ENCODE data around the gene PRICKLE2.
A peak's percentile ranks its signal among the peaks of the same experiment; 100 is the strongest.

PRICKLE2 gene

DNA sequence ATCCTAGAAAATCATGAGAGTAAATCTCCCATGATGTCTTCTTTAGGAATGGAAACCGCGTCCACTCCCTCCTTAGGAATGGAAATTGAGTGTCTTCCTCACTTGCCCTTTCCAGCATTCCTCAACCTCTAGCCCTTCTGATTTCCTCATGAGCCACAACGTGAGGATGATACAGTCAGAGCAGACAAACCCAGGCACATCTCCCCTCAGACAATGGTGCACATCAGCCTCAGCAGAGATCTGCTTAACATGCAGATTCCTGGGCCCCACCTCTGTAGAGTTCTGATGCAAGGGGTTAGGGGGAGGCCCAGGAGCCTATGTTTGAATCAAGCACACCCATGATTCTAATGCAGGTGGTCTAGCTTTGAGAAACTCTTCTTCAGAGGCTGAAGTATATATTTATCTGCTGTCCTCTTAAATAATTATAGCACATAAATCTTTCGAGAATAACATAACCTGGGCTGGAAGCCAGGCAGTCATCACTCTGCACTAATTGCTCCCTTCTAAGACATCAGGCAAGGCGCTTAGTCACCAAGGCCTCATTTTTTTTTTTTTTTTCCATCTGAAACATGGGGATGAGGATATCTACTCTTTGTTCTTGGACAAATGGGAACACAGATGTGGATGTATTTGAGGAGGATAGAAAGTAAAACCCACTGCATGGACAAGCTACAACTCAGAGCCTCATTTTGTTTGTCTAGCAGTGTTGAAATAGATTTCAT lies 81.7 kb downstream of the PRICKLE2 start (continued):
- peak; percentile 57; the same call in 1 of the 2 replicates for TF ChIP-seq ZBTB17 (tag by site-specific recombination; IDR thresholded peaks at IDR 0.05)
- TF ChIP-seq, protein P1, sequence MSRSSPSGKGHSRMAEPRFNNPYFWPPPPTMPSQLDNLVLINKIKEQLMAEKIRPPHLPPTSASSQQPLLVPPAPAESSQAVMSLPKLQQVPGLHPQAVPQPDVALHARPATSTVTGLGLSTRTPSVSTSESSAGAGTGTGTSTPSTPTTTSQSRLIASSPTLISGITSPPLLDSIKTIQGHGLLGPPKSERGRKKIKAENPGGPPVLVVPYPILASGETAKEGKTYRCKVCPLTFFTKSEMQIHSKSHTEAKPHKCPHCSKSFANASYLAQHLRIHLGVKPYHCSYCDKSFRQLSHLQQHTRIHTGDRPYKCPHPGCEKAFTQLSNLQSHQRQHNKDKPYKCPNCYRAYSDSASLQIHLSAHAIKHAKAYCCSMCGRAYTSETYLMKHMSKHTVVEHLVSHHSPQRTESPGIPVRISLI (tag by site-specific recombination; IDR thresholded peaks at IDR 0.05): peak; percentile 85
- peak; percentile 53; the same call in 1 of the 2 replicates for TF ChIP-seq ZNF629 (tag by site-specific recombination; IDR thresholded peaks at IDR 0.05)
- no peak for TF ChIP-seq ZNF501 (tag by site-specific recombination; IDR thresholded peaks at IDR 0.05)
- no peak for TF ChIP-seq KLF16 (tag by site-specific recombination; IDR thresholded peaks at IDR 0.05)
- no peak for TF ChIP-seq SETDB1 (IDR thresholded peaks at IDR 0.05; ENCODE audit: insufficient read length, low read length)

DNA sequence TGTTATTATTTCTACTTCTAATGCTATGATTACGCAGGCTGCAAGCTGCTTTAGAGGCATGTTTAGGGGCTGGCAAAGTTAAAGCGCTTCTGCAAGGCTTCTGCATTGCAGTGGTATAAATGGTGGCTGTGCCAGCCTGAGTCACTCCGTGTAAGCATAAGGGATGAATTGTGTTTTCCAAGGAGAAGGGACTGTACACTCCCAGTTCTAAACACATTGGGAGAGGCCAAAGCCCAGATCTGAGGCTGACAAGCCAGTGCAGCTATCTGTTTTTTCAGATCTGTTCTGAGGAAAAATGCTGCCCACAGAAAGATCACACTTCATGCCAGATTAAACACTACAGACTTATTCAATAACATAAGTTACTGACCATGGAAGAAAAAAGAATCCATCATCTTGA lies 83.8 kb downstream of the PRICKLE2 start:
- Histone ChIP-seq H3K4me1 (ENCODE audit: control insufficient read depth, insufficient read depth, low read length) (peaks cover 9% of the 10 kb centered on the region), H3K4me3 (ENCODE audit: low read depth, low read length) (no peak overlapping the region), H3K9me3 (ENCODE audit: control insufficient read depth, insufficient read depth, low read depth, low read length) (no peaks in the 10 kb centered on the region), H3K27ac (ENCODE audit: extremely low read depth, low read depth, low read length) (no peak overlapping the region), H3K36me3 (ENCODE audit: control insufficient read depth in 2 of 2, insufficient read depth in 1 of 2, low read length in 2 of 2) (peaks cover 0 to 5% of the 10 kb centered on the region in 2 experiments; a peak in 1 of 3 replicates)
- TF ChIP-seq ZNF416 (tag by site-specific recombination; IDR thresholded peaks at IDR 0.05) (no peak), ZNF530 (tag by site-specific recombination; IDR thresholded peaks at IDR 0.05; ENCODE audit: low read depth) (no peak), ZNF248 (tag by site-specific recombination; IDR thresholded peaks at IDR 0.05) (no peak), ZNF239 (tag by site-specific recombination; IDR thresholded peaks at IDR 0.05) (no peak), ZNF132 (tag by site-specific recombination; IDR thresholded peaks at IDR 0.05; ENCODE audit: borderline replicate concordance) (no peak), ZNF561 (tag by site-specific recombination; IDR thresholded peaks at IDR 0.05; ENCODE audit: borderline replicate concordance) (no peak), EGR2 (tag by site-specific recombination; IDR thresholded peaks at IDR 0.05; ENCODE audit: low read depth) (no peak), BCL11B (tag by site-specific recombination; IDR thresholded peaks at IDR 0.05; ENCODE audit: low read depth) (no peak), HOXA7 (CRISPR knock-in tag; IDR thresholded peaks at IDR 0.05; ENCODE audit: borderline replicate concordance) (no peak), ZFP37 (tag by site-specific recombination; IDR thresholded peaks at IDR 0.05) (no peak)
- TF ChIP-seq, protein P2, sequence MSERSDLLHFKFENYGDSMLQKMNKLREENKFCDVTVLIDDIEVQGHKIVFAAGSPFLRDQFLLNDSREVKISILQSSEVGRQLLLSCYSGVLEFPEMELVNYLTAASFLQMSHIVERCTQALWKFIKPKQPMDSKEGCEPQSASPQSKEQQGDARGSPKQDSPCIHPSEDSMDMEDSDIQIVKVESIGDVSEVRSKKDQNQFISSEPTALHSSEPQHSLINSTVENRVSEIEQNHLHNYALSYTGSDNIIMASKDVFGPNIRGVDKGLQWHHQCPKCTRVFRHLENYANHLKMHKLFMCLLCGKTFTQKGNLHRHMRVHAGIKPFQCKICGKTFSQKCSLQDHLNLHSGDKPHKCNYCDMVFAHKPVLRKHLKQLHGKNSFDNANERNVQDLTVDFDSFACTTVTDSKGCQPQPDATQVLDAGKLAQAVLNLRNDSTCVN (tag by site-specific recombination; optimal IDR thresholded peaks at IDR 0.05): no peak
- TF ChIP-seq, protein P3, sequence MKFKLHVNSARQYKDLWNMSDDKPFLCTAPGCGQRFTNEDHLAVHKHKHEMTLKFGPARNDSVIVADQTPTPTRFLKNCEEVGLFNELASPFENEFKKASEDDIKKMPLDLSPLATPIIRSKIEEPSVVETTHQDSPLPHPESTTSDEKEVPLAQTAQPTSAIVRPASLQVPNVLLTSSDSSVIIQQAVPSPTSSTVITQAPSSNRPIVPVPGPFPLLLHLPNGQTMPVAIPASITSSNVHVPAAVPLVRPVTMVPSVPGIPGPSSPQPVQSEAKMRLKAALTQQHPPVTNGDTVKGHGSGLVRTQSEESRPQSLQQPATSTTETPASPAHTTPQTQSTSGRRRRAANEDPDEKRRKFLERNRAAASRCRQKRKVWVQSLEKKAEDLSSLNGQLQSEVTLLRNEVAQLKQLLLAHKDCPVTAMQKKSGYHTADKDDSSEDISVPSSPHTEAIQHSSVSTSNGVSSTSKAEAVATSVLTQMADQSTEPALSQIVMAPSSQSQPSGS (tag by site-specific recombination; IDR thresholded peaks at IDR 0.05; ENCODE audit: low read depth): no peak
- TF ChIP-seq, protein P4, sequence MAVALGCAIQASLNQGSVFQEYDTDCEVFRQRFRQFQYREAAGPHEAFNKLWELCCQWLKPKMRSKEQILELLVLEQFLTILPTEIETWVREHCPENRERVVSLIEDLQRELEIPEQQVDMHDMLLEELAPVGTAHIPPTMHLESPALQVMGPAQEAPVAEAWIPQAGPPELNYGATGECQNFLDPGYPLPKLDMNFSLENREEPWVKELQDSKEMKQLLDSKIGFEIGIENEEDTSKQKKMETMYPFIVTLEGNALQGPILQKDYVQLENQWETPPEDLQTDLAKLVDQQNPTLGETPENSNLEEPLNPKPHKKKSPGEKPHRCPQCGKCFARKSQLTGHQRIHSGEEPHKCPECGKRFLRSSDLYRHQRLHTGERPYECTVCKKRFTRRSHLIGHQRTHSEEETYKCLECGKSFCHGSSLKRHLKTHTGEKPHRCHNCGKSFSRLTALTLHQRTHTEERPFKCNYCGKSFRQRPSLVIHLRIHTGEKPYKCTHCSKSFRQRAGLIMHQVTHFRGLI (tag by site-specific recombination; IDR thresholded peaks at IDR 0.05): no peak
- TF ChIP-seq, protein P5, sequence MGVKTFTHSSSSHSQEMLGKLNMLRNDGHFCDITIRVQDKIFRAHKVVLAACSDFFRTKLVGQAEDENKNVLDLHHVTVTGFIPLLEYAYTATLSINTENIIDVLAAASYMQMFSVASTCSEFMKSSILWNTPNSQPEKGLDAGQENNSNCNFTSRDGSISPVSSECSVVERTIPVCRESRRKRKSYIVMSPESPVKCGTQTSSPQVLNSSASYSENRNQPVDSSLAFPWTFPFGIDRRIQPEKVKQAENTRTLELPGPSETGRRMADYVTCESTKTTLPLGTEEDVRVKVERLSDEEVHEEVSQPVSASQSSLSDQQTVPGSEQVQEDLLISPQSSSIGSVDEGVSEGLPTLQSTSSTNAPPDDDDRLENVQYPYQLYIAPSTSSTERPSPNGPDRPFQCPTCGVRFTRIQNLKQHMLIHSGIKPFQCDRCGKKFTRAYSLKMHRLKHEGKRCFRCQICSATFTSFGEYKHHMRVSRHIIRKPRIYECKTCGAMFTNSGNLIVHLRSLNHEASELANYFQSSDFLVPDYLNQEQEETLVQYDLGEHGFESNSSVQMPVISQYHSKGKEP (tag by site-specific recombination; IDR thresholded peaks at IDR 0.05): no peak
- CTCF ChIA-PET: no interaction called here
- POLR2A ChIA-PET: no interaction called here

All from HEK293 (cell line).